Erythroblast (primary cell): ENCODE measurements around the gene RNF133.

ENCODE experiments used
- GATA1 ChIP-seq: IDR thresholded peaks from 2 replicates; pipeline ENCODE4 v1.6.1; 2011; ENCODE audit warnings: low read depth, mild to moderate bottlenecking, control low read depth, low read length, moderate library complexity
- POLR2A ChIP-seq: IDR thresholded peaks from 2 replicates; pipeline ENCODE4 v1.6.1; 2011; ENCODE audit warnings: mild to moderate bottlenecking, low read length

- TF ChIP-seq POLR2A (no peak), GATA1 (no peak)
Observed at GRCh38 chr7:122715183-122715582, 16.3 kb upstream of the RNF133 start.
